Measurements from ENCODE around the gene TOX4. TPM values are rescaled to one million over a fixed set of nuclear protein-coding genes. Genes with fewer than 3 reads are reported as not detected.

TOX4 gene
- polyA plus RNA-seq, 4 donors, result 20.4 to 54.0 (median 24.7) TPM

GRCh38 chr14:21524575-21525490 is 47.8 kb downstream of the TOX4 start:
- H3K4me3 ChIP-seq (ENCODE audit: low read depth in 1 of 3, low read length in 3 of 3), result peak overlapping the region in 1 of 3 donors; percentile 70
- H3K36me3 ChIP-seq (ENCODE audit: control insufficient read depth in 3 of 3, insufficient read depth in 2 of 3, low read depth in 1 of 3, low read length in 3 of 3), result peaks cover 0 to 26% (median 0%) of the 10 kb centered on the region in 3 donors
- WGBS, 3 donors, result 84 to 85% (median 84%) methylated on average over 15 to 18 of the region's 18 CpGs
- FAIRE-seq, result no peak
- no peaks in the 10 kb centered on the region for H3K27me3 ChIP-seq (ENCODE audit: control insufficient read depth in 3 of 3, insufficient read depth in 3 of 3, low read length in 3 of 3)
- H3K4me1 ChIP-seq (ENCODE audit: control insufficient read depth in 3 of 3, insufficient read depth in 2 of 3, low read depth in 1 of 3, low read length in 2 of 3), result peaks cover 0 to 12% (median 0%) of the 10 kb centered on the region in 3 donors
- no peak overlapping the region for H3K27ac ChIP-seq (ENCODE audit: low read depth in 1 of 3, low read length in 2 of 3)
- no peak for DNase-seq
- H3K9me3 ChIP-seq (ENCODE audit: control insufficient read depth in 2 of 2, insufficient read depth in 1 of 2, low read depth in 1 of 2, low read length in 1 of 2), result no peaks in the 10 kb centered on the region

GRCh38 chr14:21525571-21525961 is 48.6 kb downstream of the TOX4 start:
- H3K27ac ChIP-seq (ENCODE audit: low read depth in 1 of 3, low read length in 2 of 3), result no peak overlapping the region
- WGBS, 3 donors, result 33 to 77% (median 57%) methylated on average over 7 to 11 of the region's 12 CpGs
- no peak for FAIRE-seq
- H3K4me3 ChIP-seq (ENCODE audit: low read depth in 1 of 3, low read length in 3 of 3), result peak overlapping the region; percentile 44 to 70 (median 56)
- H3K36me3 ChIP-seq (ENCODE audit: control insufficient read depth in 3 of 3, insufficient read depth in 2 of 3, low read depth in 1 of 3, low read length in 3 of 3), result peaks cover 0 to 26% (median 0%) of the 10 kb centered on the region in 3 donors
- no peaks in the 10 kb centered on the region for H3K27me3 ChIP-seq (ENCODE audit: control insufficient read depth in 3 of 3, insufficient read depth in 3 of 3, low read length in 3 of 3)
- peaks cover 0 to 12% (median 0%) of the 10 kb centered on the region in 3 donors for H3K4me1 ChIP-seq (ENCODE audit: control insufficient read depth in 3 of 3, insufficient read depth in 2 of 3, low read depth in 1 of 3, low read length in 2 of 3)
- H3K9me3 ChIP-seq (ENCODE audit: control insufficient read depth in 2 of 2, insufficient read depth in 1 of 2, low read depth in 1 of 2, low read length in 1 of 2), result no peaks in the 10 kb centered on the region
- DNase-seq, result peak in 1 of 2 donors; percentile 27

- H3K27me3 ChIP-seq (ENCODE audit: control insufficient read depth in 3 of 3, insufficient read depth in 3 of 3, low read length in 3 of 3), result no peaks in the 10 kb centered on the region
- H3K9me3 ChIP-seq (ENCODE audit: control insufficient read depth in 2 of 2, insufficient read depth in 1 of 2, low read depth in 1 of 2, low read length in 1 of 2), result no peaks in the 10 kb centered on the region
- DNase-seq, result peak; percentile 27 to 78
- peaks cover 0 to 26% (median 0%) of the 10 kb centered on the region in 3 donors for H3K36me3 ChIP-seq (ENCODE audit: control insufficient read depth in 3 of 3, insufficient read depth in 2 of 3, low read depth in 1 of 3, low read length in 3 of 3)
- H3K27ac ChIP-seq (ENCODE audit: low read depth in 1 of 3, low read length in 2 of 3), result peak within 1 kb of the TSS in 2 of 3 donors; percentile 18 to 61
- peaks cover 0 to 12% (median 0%) of the 10 kb centered on the region in 3 donors for H3K4me1 ChIP-seq (ENCODE audit: control insufficient read depth in 3 of 3, insufficient read depth in 2 of 3, low read depth in 1 of 3, low read length in 2 of 3)
- 1 to 2% (median 1%) methylated on average over 36 to 43 of the region's 43 CpGs for WGBS, 3 donors
- H3K4me3 ChIP-seq (ENCODE audit: low read depth in 1 of 3, low read length in 3 of 3), result peak within 1 kb of the TSS; percentile 44 to 70 (median 56)
- no peak for FAIRE-seq
These were observed 49.1 kb downstream of the TOX4 start, which contains the start of gene SALL2 for GRCh38 chr14:21525962-21526671. Gene SALL2 (minus strand): TSS chr14:21526346. CDS start chr14:21526127, 219 bp downstream.

- 20 to 35% (median 21%) methylated on average over 13 of the region's 13 CpGs for WGBS, 3 donors
- Histone ChIP-seq H3K27me3 (ENCODE audit: control insufficient read depth in 3 of 3, insufficient read depth in 3 of 3, low read length in 3 of 3) (no peaks in the 10 kb centered on the region), H3K9me3 (ENCODE audit: control insufficient read depth in 2 of 2, insufficient read depth in 1 of 2, low read depth in 1 of 2, low read length in 1 of 2) (no peaks in the 10 kb centered on the region), H3K36me3 (ENCODE audit: control insufficient read depth in 3 of 3, insufficient read depth in 2 of 3, low read depth in 1 of 3, low read length in 3 of 3) (peaks cover 0 to 26% (median 0%) of the 10 kb centered on the region in 3 donors), H3K27ac (ENCODE audit: low read depth in 1 of 3, low read length in 2 of 3) (peak overlapping the region in 1 of 3 donors; percentile 18), H3K4me1 (ENCODE audit: control insufficient read depth in 3 of 3, insufficient read depth in 2 of 3, low read depth in 1 of 3, low read length in 2 of 3) (peaks cover 0 to 12% (median 0%) of the 10 kb centered on the region in 3 donors), H3K4me3 (ENCODE audit: low read depth in 1 of 3, low read length in 3 of 3) (peak overlapping the region in 2 of 3 donors; percentile 44 to 70)
- FAIRE-seq (no peak), DNase-seq (peak in 1 of 2 donors; percentile 20)
These were observed 49.8 kb downstream of the TOX4 start for GRCh38 chr14:21526672-21527317.

GRCh38 chr14:21527318-21527679 is 50.3 kb downstream of the TOX4 start:
- Histone ChIP-seq H3K36me3 (ENCODE audit: control insufficient read depth in 3 of 3, insufficient read depth in 2 of 3, low read depth in 1 of 3, low read length in 3 of 3) (peaks cover 0 to 23% (median 0%) of the 10 kb centered on the region in 3 donors), H3K4me3 (ENCODE audit: low read depth in 1 of 3, low read length in 3 of 3) (no peak overlapping the region)
- 60 to 70% (median 66%) methylated on average over 1 of the region's 1 CpG for WGBS, 3 donors

GRCh38 chr14:21528381-21529348 is 51.7 kb downstream of the TOX4 start:
- peaks cover 0 to 12% (median 0%) of the 10 kb centered on the region in 3 donors for H3K36me3 ChIP-seq (ENCODE audit: control insufficient read depth in 3 of 3, insufficient read depth in 2 of 3, low read depth in 1 of 3, low read length in 3 of 3)
- H3K4me3 ChIP-seq (ENCODE audit: low read depth in 1 of 3, low read length in 3 of 3), result no peak overlapping the region
- no peaks in the 10 kb centered on the region for H3K9me3 ChIP-seq (ENCODE audit: control insufficient read depth in 2 of 2, insufficient read depth in 1 of 2, low read depth in 1 of 2, low read length in 1 of 2)
- 51 to 64% (median 53%) methylated on average over 4 of the region's 4 CpGs for WGBS, 3 donors
- H3K27me3 ChIP-seq (ENCODE audit: control insufficient read depth in 3 of 3, insufficient read depth in 3 of 3, low read length in 3 of 3), result no peaks in the 10 kb centered on the region
- H3K4me1 ChIP-seq (ENCODE audit: control insufficient read depth in 3 of 3, insufficient read depth in 2 of 3, low read depth in 1 of 3, low read length in 2 of 3), result peaks cover 0 to 12% (median 0%) of the 10 kb centered on the region in 3 donors
- peak in 1 of 2 donors; percentile 49 for DNase-seq
- FAIRE-seq, result no peak
- H3K27ac ChIP-seq (ENCODE audit: low read depth in 1 of 3, low read length in 2 of 3), result no peak overlapping the region

More at GRCh38 chr14:21527318-21527679, 50.3 kb downstream of the TOX4 start:
- FAIRE-seq (no peak), DNase-seq (no peak)
- Histone ChIP-seq H3K27me3 (ENCODE audit: control insufficient read depth in 3 of 3, insufficient read depth in 3 of 3, low read length in 3 of 3) (no peaks in the 10 kb centered on the region), H3K4me1 (ENCODE audit: control insufficient read depth in 3 of 3, insufficient read depth in 2 of 3, low read depth in 1 of 3, low read length in 2 of 3) (peaks cover 0 to 12% (median 0%) of the 10 kb centered on the region in 3 donors), H3K9me3 (ENCODE audit: control insufficient read depth in 2 of 2, insufficient read depth in 1 of 2, low read depth in 1 of 2, low read length in 1 of 2) (no peaks in the 10 kb centered on the region), H3K27ac (ENCODE audit: low read depth in 1 of 3, low read length in 2 of 3) (no peak overlapping the region)

GRCh38 chr14:21529515-21529914 is 52.5 kb downstream of the TOX4 start:
- WGBS, 3 donors, result 91 to 100% (median 93%) methylated on average over 1 of the region's 1 CpG
- no peak for FAIRE-seq

More at GRCh38 chr14:21529515-21529914, 52.5 kb downstream of the TOX4 start:
- Histone ChIP-seq H3K9me3 (ENCODE audit: control insufficient read depth in 2 of 2, insufficient read depth in 1 of 2, low read depth in 1 of 2, low read length in 1 of 2) (no peaks in the 10 kb centered on the region), H3K36me3 (ENCODE audit: control insufficient read depth in 3 of 3, insufficient read depth in 2 of 3, low read depth in 1 of 3, low read length in 3 of 3) (peaks cover 0 to 4% (median 0%) of the 10 kb centered on the region in 3 donors), H3K4me1 (ENCODE audit: control insufficient read depth in 3 of 3, insufficient read depth in 2 of 3, low read depth in 1 of 3, low read length in 2 of 3) (peaks cover 0 to 12% (median 0%) of the 10 kb centered on the region in 3 donors), H3K27me3 (ENCODE audit: control insufficient read depth in 3 of 3, insufficient read depth in 3 of 3, low read length in 3 of 3) (no peaks in the 10 kb centered on the region), H3K27ac (ENCODE audit: low read depth in 1 of 3, low read length in 2 of 3) (no peak overlapping the region), H3K4me3 (ENCODE audit: low read depth in 1 of 3, low read length in 3 of 3) (no peak overlapping the region)
- no peak for DNase-seq

Measured in small intestine (tissue), 7 donors.